Keratinocyte (primary cell): Measurements from ENCODE around the gene BASP1. TPM values are rescaled to one million over a fixed set of nuclear protein-coding genes. Genes with fewer than 3 reads are reported as not detected.

Experiments used
- DNase-seq: peaks from one replicate; pipeline ENCODE4 v3.0.0-alpha.2; 2011; ENCODE audit warnings: low read depth, missing footprints, low spot score
- FAIRE-seq: peaks from 2 replicates; lab custom pipeline; 2011; peaks lifted over from hg19 to GRCh38; lab: Jason Lieb, UNC
- H2AFZ ChIP-seq: 2 replicates; pipeline ENCODE4 v1.6.0; 2012; ENCODE audit warnings: low read length, control low read depth, inconsistent platforms; ENCODE audit not compliant: control insufficient read depth
- H3K27ac ChIP-seq: 2 replicates; pipeline ENCODE4 v1.5.1; 2011; ENCODE audit warnings: low read length; ENCODE audit not compliant: control insufficient read depth, insufficient read depth
- H3K27me3 ChIP-seq: 3 replicates; pipeline ENCODE4 v1.6.0; 2011; ENCODE audit warnings: low read length; ENCODE audit not compliant: control insufficient read depth, insufficient read depth; ENCODE audit errors: extremely low read depth
- H3K36me3 ChIP-seq, 2 experiments: 2 replicates in 1 of 2; 3 replicates in 1 of 2; pipeline ENCODE4 v1.5.1; 2011; ENCODE audit warnings: low read length in 2 of 2, mild to moderate bottlenecking in 1 of 2; ENCODE audit not compliant: control insufficient read depth in 2 of 2, insufficient read depth in 2 of 2; ENCODE audit errors: extremely low read depth in 1 of 2
- H3K4me1 ChIP-seq: 3 replicates; pipeline ENCODE4 v1.5.1; 2011; ENCODE audit warnings: low read length; ENCODE audit not compliant: control insufficient read depth, insufficient read depth; ENCODE audit errors: extremely low read depth
- H3K4me2 ChIP-seq: 3 replicates; pipeline ENCODE4 v1.6.0; 2011; ENCODE audit warnings: low read depth, low read length; ENCODE audit not compliant: control insufficient read depth, insufficient read depth; ENCODE audit errors: extremely low read depth
- H3K4me3 ChIP-seq, 3 experiments: fragments of 200-600 bp in 1 of 3; sonication (generic) in 1 of 3; 2 replicates in 2 of 3; 3 replicates in 1 of 3; pipeline ENCODE4 v1.5.1; 2011 to 2016; ENCODE audit warnings: low read length in 3 of 3, mild to moderate bottlenecking in 3 of 3, control low read depth in 2 of 3, inconsistent platforms in 1 of 3, low read depth in 1 of 3, mixed read lengths in 1 of 3, mixed run types in 1 of 3, moderate library complexity in 1 of 3; ENCODE audit not compliant: control insufficient read depth in 2 of 3, insufficient read depth in 2 of 3; ENCODE audit errors: extremely low read depth in 1 of 3
- H3K79me2 ChIP-seq: 2 replicates; pipeline ENCODE4 v1.6.0; 2012; ENCODE audit warnings: low read length; ENCODE audit not compliant: control insufficient read depth, insufficient read depth
- H3K9ac ChIP-seq: 3 replicates; pipeline ENCODE4 v1.6.0; 2011; ENCODE audit warnings: low read length; ENCODE audit not compliant: control insufficient read depth, insufficient read depth; ENCODE audit errors: extremely low read depth
- H3K9me1 ChIP-seq: 3 replicates; pipeline ENCODE4 v1.6.0; 2011; ENCODE audit warnings: low read length; ENCODE audit not compliant: control insufficient read depth, insufficient read depth; ENCODE audit errors: extremely low read depth
- H3K9me3 ChIP-seq: 2 replicates; pipeline ENCODE4 v1.5.1; 2012; ENCODE audit warnings: low read depth, low read length; ENCODE audit not compliant: control insufficient read depth
- H4K20me1 ChIP-seq: 3 replicates; pipeline ENCODE4 v1.6.0; 2011; ENCODE audit warnings: low read length; ENCODE audit not compliant: control insufficient read depth, insufficient read depth; ENCODE audit errors: extremely low read depth
- CTCF ChIP-seq, 3 experiments: IDR thresholded peaks in 1 of 3; conservative IDR thresholded peaks in 1 of 3; optimal IDR thresholded peaks in 1 of 3; 2 replicates in 2 of 3; 3 replicates in 1 of 3; pipeline versions ENCODE3 to v1.5.1; 2011; ENCODE audit warnings: low read length in 3 of 3, mild to moderate bottlenecking in 3 of 3, moderate library complexity in 2 of 3, control low read depth in 1 of 3, inconsistent platforms in 1 of 3; ENCODE audit not compliant: insufficient read depth in 2 of 3; ENCODE audit errors: extremely low read depth in 1 of 3
- EZH2 ChIP-seq: IDR thresholded peaks from one replicate; pipeline ENCODE4 v1.6.1; 2012; ENCODE audit warnings: inconsistent platforms, mild to moderate bottlenecking, low read length, moderate library complexity
- dilution Hi-C: fragments of 300-500 bp; cut with MboI; formaldehyde crosslinking; loops from one replicate; pipeline ENCODE4 v1.7.0; 2020; ENCODE audit warnings: low sequenced_read_pairs; ENCODE audit not compliant: extremely low pct_ligation_motif_present
- polyA plus RNA-seq, 5 experiments: library from polyadenylated mRNA; depleted of rRNA in 3 of 5; stranded (reverse) in 3 of 5; stranded (forward) in 1 of 5; unstranded in 1 of 5; fragments of >200 nt; gene quantifications; 1 replicate in 1 of 5; 2 replicates in 3 of 5; 3 replicates in 1 of 5; pipeline versions ENCODE4 v1.2.1 to v1.2.3, GENCODE V29; 2011 to 2012; ENCODE audit warnings: missing spikeins in 2 of 5, low read depth in 1 of 5, low replicate concordance in 1 of 5

BASP1 gene
- polyA plus RNA-seq, 1 donor (not counting 4 experiments of a cell fraction or from before 2014, with no cell fraction given), result 127 TPM

- H3K4me2 ChIP-seq, result no peak overlapping the region
- H3K27me3 ChIP-seq, result no peaks in the 10 kb centered on the region
- H4K20me1 ChIP-seq, result no peaks in the 10 kb centered on the region
- H3K9me1 ChIP-seq, result no peaks in the 10 kb centered on the region
- no peaks in the 10 kb centered on the region for H3K4me1 ChIP-seq
- no peak overlapping the region for H2AFZ ChIP-seq
- no peaks in the 10 kb centered on the region for H3K79me2 ChIP-seq
- TF ChIP-seq EZH2 (no peak), CTCF (optimal IDR thresholded peaks at IDR 0.05 in 1 of 3, IDR thresholded peaks at IDR 0.05 in 1 of 3, conservative IDR thresholded peaks at IDR 0.05 in 1 of 3; ENCODE audit: extremely low read depth in 1 of 3, insufficient read depth in 2 of 3, low read length in 3 of 3) (no peak)
- no peak overlapping the region for H3K27ac ChIP-seq
- DNase-seq, result no peak
- H3K9ac ChIP-seq, result no peak overlapping the region
- FAIRE-seq, result no peak
- H3K36me3 ChIP-seq, result no peaks in the 10 kb centered on the region
- dilution Hi-C loops, result no loop called here
- no peaks in the 10 kb centered on the region for H3K9me3 ChIP-seq
- H3K4me3 ChIP-seq, result no peak overlapping the region
These were observed 72.5 kb downstream of the BASP1 start for GRCh38 chr5:17289681-17290539.

GRCh38 chr5:17290540-17290974, 73.1 kb downstream of the BASP1 start:
- no peak for FAIRE-seq
- Histone ChIP-seq H3K27me3 (no peaks in the 10 kb centered on the region), H3K9me3 (no peaks in the 10 kb centered on the region)

More at GRCh38 chr5:17290540-17290974, 73.1 kb downstream of the BASP1 start:
- dilution Hi-C loops, result no loop called here
- no peaks in the 10 kb centered on the region for H3K79me2 ChIP-seq
- no peak overlapping the region for H3K4me3 ChIP-seq
- no peaks in the 10 kb centered on the region for H3K36me3 ChIP-seq
- H2AFZ ChIP-seq, result no peak overlapping the region
- DNase-seq, result no peak
- no peaks in the 10 kb centered on the region for H3K4me1 ChIP-seq
- no peak overlapping the region for H3K27ac ChIP-seq
- H4K20me1 ChIP-seq, result no peaks in the 10 kb centered on the region
- H3K4me2 ChIP-seq, result no peak overlapping the region
- H3K9me1 ChIP-seq, result no peaks in the 10 kb centered on the region
- TF ChIP-seq EZH2 (no peak), CTCF (optimal IDR thresholded peaks at IDR 0.05 in 1 of 3, IDR thresholded peaks at IDR 0.05 in 1 of 3, conservative IDR thresholded peaks at IDR 0.05 in 1 of 3; ENCODE audit: extremely low read depth in 1 of 3, insufficient read depth in 2 of 3, low read length in 3 of 3) (no peak)
- H3K9ac ChIP-seq, result no peak overlapping the region
